HS-5 (cell line): ENCODE data around the gene GCGR.
"Not testable (repeated sequence)": the region's sequence is repeated elsewhere in the genome, so short reads cannot be mapped to it uniquely, and the experiment has no call there.

Source experiments
- DNase-seq: peaks from one replicate; pipeline ENCODE4 v3.0.0-alpha.2; 2012; ENCODE audit warnings: low read depth

Gene GCGR

GRCh38 chr17:81832608-81833159 is 28.7 kb downstream of the GCGR start:
- no peak for DNase-seq

- DNase-seq: peak; percentile 57
These were observed 29.4 kb downstream of the GCGR start, which contains the start of gene MCRIP1 for GRCh38 chr17:81833160-81833920. Gene MCRIP1 (minus strand): TSS chr17:81833291. CDS start chr17:81824506, 8,785 bp downstream.

GRCh38 chr17:81833921-81834830 is 30.2 kb downstream of the GCGR start:
- no peak for DNase-seq

GRCh38 chr17:81834831-81835267 is 30.9 kb downstream of the GCGR start, which contains the start of gene PPP1R27:
Gene PPP1R27 (minus strand): TSS chr17:81835050. CDS start chr17:81834953, 97 bp downstream.
- DNase-seq: no peak

GRCh38 chr17:81837641-81838040 is 33.7 kb downstream of the GCGR start:
- no peak for DNase-seq

- no peak for DNase-seq
These were observed 34.9 kb downstream of the GCGR start for GRCh38 chr17:81838753-81839255.

- no peak for DNase-seq
These were observed 35.4 kb downstream of the GCGR start for GRCh38 chr17:81839301-81839700.

- DNase-seq: not testable (repeated sequence)
These were observed 36.1 kb downstream of the GCGR start for GRCh38 chr17:81840059-81840458.

- DNase-seq: no peak
These were observed 37.2 kb downstream of the GCGR start for GRCh38 chr17:81840826-81841778.

GRCh38 chr17:81841866-81842265 is 37.9 kb downstream of the GCGR start:
- no peak for DNase-seq

GRCh38 chr17:81842378-81842724 is 38.4 kb downstream of the GCGR start:
- DNase-seq: no peak

- peak; percentile 22 for DNase-seq
These were observed 39.0 kb downstream of the GCGR start for GRCh38 chr17:81842725-81843504.

- DNase-seq: no peak
These were observed 39.9 kb downstream of the GCGR start for GRCh38 chr17:81843713-81844326.

GRCh38 chr17:81844327-81844851 is 40.4 kb downstream of the GCGR start:
- no peak for DNase-seq

- no peak for DNase-seq
These were observed 40.9 kb downstream of the GCGR start for GRCh38 chr17:81844887-81845286.

- no peak for DNase-seq
These were observed 41.4 kb downstream of the GCGR start for GRCh38 chr17:81845361-81845760.

- DNase-seq: no peak
These were observed 42.2 kb downstream of the GCGR start for GRCh38 chr17:81845881-81846742.
